HepG2 (cell line): ENCODE measurements around the gene ZNF484. TPM values are rescaled to one million over a fixed set of nuclear protein-coding genes. Genes with fewer than 3 reads are reported as not detected.
A peak's percentile ranks its signal among the peaks of the same experiment; 100 is the strongest.
"Not testable (repeated sequence)": the region's sequence is repeated elsewhere in the genome, so short reads cannot be mapped to it uniquely, and the experiment has no call there.

Experiments used
- ATAC-seq: fragments of 200-7000 bp; cut with Tn5 transposase; 3 replicates; pipeline ENCODE4 v1.9.1; 2020; ENCODE audit warnings: mild to moderate bottlenecking, moderate library complexity
- BruUV-seq: library from RNA; stranded (reverse); fragments of 400-500 nt; replicated peaks from 2 replicates; lab custom pipeline; 2021; lab: Mats Ljungman, UMichigan
- CTCF ChIA-PET: fragments of 300-600 bp; formaldehyde crosslinking; extraction: SDS; loops from one replicate; lab custom pipeline; 2021; ENCODE audit warnings: low total read pairs, inconsistent platforms, low intra/inter-chr PET ratio; lab: Yijun Ruan, JAX
- POLR2A ChIA-PET: fragments of 350-600 bp; sonication (Branson Sonifier 250); formaldehyde crosslinking; loops from one replicate; lab custom pipeline; 2020; ENCODE audit warnings: antibody characterized with exemption, inconsistent platforms; lab: Yijun Ruan, JAX
- DNase-seq: peaks from one replicate; pipeline ENCODE4 v3.0.0-alpha.2; 2015; ENCODE audit warnings: low spot score
- FAIRE-seq: peaks from 3 replicates; lab custom pipeline; 2011; peaks lifted over from hg19 to GRCh38; lab: Jason Lieb, UNC
- H2AFZ ChIP-seq: one replicate; pipeline ENCODE4 v1.6.1; 2011; ENCODE audit warnings: low read length, inconsistent platforms
- H3K27ac ChIP-seq: fragments of 300-600 bp; 3 replicates; pipeline ENCODE4 v1.8.0; 2011; ENCODE audit warnings: mixed run types, mild to moderate bottlenecking, mixed read lengths, low read length, inconsistent platforms; ENCODE audit not compliant: insufficient read depth; ENCODE audit errors: extremely low read length
- H3K27me3 ChIP-seq, 2 experiments: fragments of 200-600 bp in 1 of 2; 2 replicates in 1 of 2; 3 replicates in 1 of 2; pipeline versions ENCODE4 v1.6.0 to v1.8.0; 2011; ENCODE audit warnings: low read length in 2 of 2, mild to moderate bottlenecking in 2 of 2, moderate library complexity in 2 of 2, inconsistent platforms in 1 of 2; ENCODE audit not compliant: insufficient read depth in 2 of 2, control insufficient read depth in 1 of 2
- H3K36me3 ChIP-seq, 2 experiments: fragments of 200-600 bp in 1 of 2; replicated peaks in 1 of 2; 2 replicates in 1 of 2; 3 replicates in 1 of 2; pipeline versions ENCODE4 v1.5.1 to v1.8.0; 2011; ENCODE audit warnings: low read length in 2 of 2, inconsistent platforms in 1 of 2; ENCODE audit not compliant: insufficient read depth in 2 of 2, control insufficient read depth in 1 of 2
- H3K4me1 ChIP-seq: 2 replicates; pipeline ENCODE4 v1.5.1; 2012; ENCODE audit warnings: low read length, inconsistent platforms; ENCODE audit not compliant: insufficient read depth
- H3K4me2 ChIP-seq: 2 replicates; pipeline ENCODE4 v1.6.0; 2011; ENCODE audit warnings: low read depth, low read length, inconsistent platforms
- H3K4me3 ChIP-seq, 3 experiments: fragments of 200-600 bp in 1 of 3; sonication (generic), shearing (Covaris generic) in 1 of 3; replicated peaks in 1 of 3; 2 replicates each; pipeline ENCODE4 v1.5.1; 2011 to 2016; ENCODE audit warnings: low read length in 3 of 3, inconsistent platforms in 2 of 3, low read depth in 2 of 3, mild to moderate bottlenecking in 2 of 3, control low read depth in 1 of 3, mixed read lengths in 1 of 3; ENCODE audit not compliant: insufficient read depth in 1 of 3
- H3K79me2 ChIP-seq: one replicate; pipeline ENCODE4 v1.6.1; 2011; ENCODE audit warnings: low read length, inconsistent platforms; ENCODE audit not compliant: insufficient read depth
- H3K9ac ChIP-seq: 2 replicates; pipeline ENCODE4 v1.6.0; 2011; ENCODE audit warnings: mild to moderate bottlenecking, low read depth, low read length, inconsistent platforms; ENCODE audit not compliant: insufficient read depth
- H3K9me3 ChIP-seq: 2 replicates; pipeline ENCODE4 v1.5.1; 2012; ENCODE audit warnings: mild to moderate bottlenecking, low read length
- H4K20me1 ChIP-seq: 2 replicates; pipeline ENCODE4 v1.6.0; 2011; ENCODE audit warnings: inconsistent platforms, mild to moderate bottlenecking, low read length, moderate library complexity; ENCODE audit not compliant: insufficient read depth
- CCAR2 ChIP-seq: fragments of 200-400 bp; formaldehyde crosslinking; optimal IDR thresholded peaks from 2 replicates; pipeline ENCODE3; 2018; ENCODE audit warnings: low read depth, mild to moderate bottlenecking, low read length, moderate library complexity
- ELF3 ChIP-seq: IDR thresholded peaks from 2 replicates; pipeline ENCODE4 v1.6.1; 2016; ENCODE audit warnings: missing genetic modification reagents, missing compliant biosample characterization
- EZH2 ChIP-seq: conservative IDR thresholded peaks from 2 replicates; pipeline ENCODE4 v1.6.1; 2012; ENCODE audit warnings: mild to moderate bottlenecking, low read depth, low read length, moderate library complexity
- HNRNPK ChIP-seq: fragments of 200-400 bp; formaldehyde crosslinking; IDR thresholded peaks from 2 replicates; pipeline ENCODE4 v1.6.1; 2018; ENCODE audit warnings: low read length, low read depth, moderate library complexity, mild to moderate bottlenecking; ENCODE audit not compliant: poor library complexity, severe bottlenecking
- SETDB1 ChIP-seq: sonication (generic); formaldehyde crosslinking; IDR thresholded peaks from 2 replicates; pipeline ENCODE4 v1.5.1; 2020; ENCODE audit warnings: missing genetic modification reagents, mild to moderate bottlenecking, borderline replicate concordance
- ZFP41 ChIP-seq: sonication (generic); formaldehyde crosslinking; IDR thresholded peaks from 2 replicates; pipeline ENCODE4 v1.4.0; 2020; ENCODE audit warnings: mild to moderate bottlenecking, missing genetic modification reagents, borderline replicate concordance
- ZNF17 ChIP-seq: sonication (generic); formaldehyde crosslinking; IDR thresholded peaks from 2 replicates; pipeline ENCODE4 v1.5.0; 2020; ENCODE audit warnings: mild to moderate bottlenecking, missing genetic modification reagents
- ZNF264 ChIP-seq: sonication (generic); formaldehyde crosslinking; IDR thresholded peaks from 2 replicates; pipeline ENCODE4 v1.4.0; 2020; ENCODE audit warnings: missing genetic modification reagents
- ZNF879 ChIP-seq: sonication (generic); formaldehyde crosslinking; IDR thresholded peaks from 2 replicates; pipeline ENCODE4 v1.8.1; 2023; ENCODE audit warnings: missing genetic modification reagents
- WGBS: methylation state at CpG from one replicate; pipeline ENCODE4 v1.1.6; 2017; ENCODE audit warnings: low lambda C conversion rate; 5-methylcytosine and 5-hydroxymethylcytosine counted together
- in situ Hi-C: cut with HindIII; loops from 2 replicates; pipeline ENCODE4 v1.10.0; 2017; ENCODE audit warnings: low pct_unique_long_range_greater_than_20kb; ENCODE audit not compliant: extremely low pct_ligation_motif_present
- intact Hi-C: fragments of 100-400 bp; cut with micrococcal nuclease; formaldehyde crosslinking; loops from one replicate; pipeline ENCODE4 v1.10.0; 2022; ENCODE audit not compliant: unreplicated experiment
- polyA plus RNA-seq, 8 experiments: library from polyadenylated mRNA; depleted of rRNA in 3 of 8; stranded (reverse) in 7 of 8; unstranded in 1 of 8; fragments of >200 nt; fragmentation: Illumina TruSeq in 4 of 8; extraction: Trizol in 4 of 8; gene quantifications; 2 replicates each; pipeline versions ENCODE4 v1.2.1 to v1.2.3, GENCODE V29; 2011 to 2016; ENCODE audit warnings: low read depth in 4 of 8, missing spikeins in 1 of 8, mixed read lengths in 1 of 8; ENCODE audit not compliant: insufficient read depth in 1 of 8
- total RNA-seq, 5 experiments: library from RNA; depleted of rRNA; stranded (reverse); fragments of >200 nt; fragmentation: Illumina TruSeq; extraction: Trizol; gene quantifications; 2 replicates each; pipeline ENCODE4 v1.2.3, GENCODE V29; 2016; ENCODE audit warnings: low read depth in 1 of 5
- TF ChIP-seq, protein P1 (sequence below): sonication (generic); formaldehyde crosslinking; IDR thresholded peaks from 2 replicates; pipeline ENCODE4 v1.4.0; 2020; ENCODE audit warnings: missing genetic modification reagents
- TF ChIP-seq, protein P2 (sequence below): sonication (generic); formaldehyde crosslinking; IDR thresholded peaks from 2 replicates; pipeline ENCODE4 v1.4.0; 2020; ENCODE audit warnings: mild to moderate bottlenecking, missing genetic modification reagents
- TF ChIP-seq, protein P3 (sequence below): sonication (generic); formaldehyde crosslinking; IDR thresholded peaks from 2 replicates; pipeline ENCODE4 v1.8.0; 2022; ENCODE audit warnings: missing genetic modification reagents, mild to moderate bottlenecking, moderate library complexity, borderline replicate concordance

Gene ZNF484
- total and polyA plus RNA-seq, 2 of the 13 experiments (the other 11 are each of a cell fraction or from before 2014, with no cell fraction given), result 0.96 to 7.2 TPM

DNA sequence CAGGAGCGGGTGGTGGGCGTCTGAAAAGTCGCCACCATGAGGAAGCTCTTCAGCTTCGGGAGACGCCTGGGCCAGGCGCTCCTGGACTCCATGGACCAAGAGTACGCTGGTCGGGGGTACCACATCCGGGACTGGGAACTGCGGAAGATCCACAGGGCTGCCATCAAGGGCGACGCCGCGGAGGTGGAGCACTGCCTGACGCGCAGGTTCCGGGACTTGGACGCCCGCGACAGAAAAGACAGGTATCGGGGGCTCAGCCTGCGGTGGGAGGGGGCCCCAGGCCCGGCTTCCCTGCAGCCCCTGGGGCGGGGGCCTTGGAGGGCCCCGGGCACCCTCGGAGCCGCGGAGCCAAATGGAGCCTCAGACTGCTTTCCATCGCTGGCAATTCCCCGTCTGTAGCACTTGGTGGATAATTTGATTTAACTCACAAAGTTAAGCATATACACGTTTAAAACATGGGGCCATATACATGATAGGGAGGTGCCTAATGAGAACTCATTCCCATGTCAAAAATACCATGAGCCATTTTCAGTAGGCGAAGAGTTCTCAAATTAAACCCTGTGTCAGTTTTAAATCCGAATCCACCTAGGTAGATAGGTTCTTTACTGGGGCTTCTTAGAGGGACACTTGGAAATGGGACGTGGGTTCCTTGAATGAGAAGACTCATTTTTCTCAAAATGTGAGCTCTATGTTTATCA, 68.1 kb downstream of the ZNF484 start:
- FAIRE-seq, CTCF ChIA-PET, H3K79me2 ChIP-seq, intact Hi-C loops, ATAC-seq, in situ Hi-C loops, H3K4me3 ChIP-seq, H3K36me3 ChIP-seq, BruUV-seq, H2AFZ ChIP-seq, POLR2A ChIA-PET, H3K4me1 ChIP-seq, H3K9me3 ChIP-seq, H3K4me2 ChIP-seq, H4K20me1 ChIP-seq, H3K27ac ChIP-seq, H3K9ac ChIP-seq, DNase-seq: not testable (repeated sequence)
- 59% methylated on average over 16 of the region's 34 CpGs for WGBS
- TF ChIP-seq HNRNPK, result peak; percentile 34
- H3K27me3 ChIP-seq, result peaks cover 7 to 49% of the 10 kb centered on the region in 2 experiments; a peak in 4 of 5 replicates

DNA sequence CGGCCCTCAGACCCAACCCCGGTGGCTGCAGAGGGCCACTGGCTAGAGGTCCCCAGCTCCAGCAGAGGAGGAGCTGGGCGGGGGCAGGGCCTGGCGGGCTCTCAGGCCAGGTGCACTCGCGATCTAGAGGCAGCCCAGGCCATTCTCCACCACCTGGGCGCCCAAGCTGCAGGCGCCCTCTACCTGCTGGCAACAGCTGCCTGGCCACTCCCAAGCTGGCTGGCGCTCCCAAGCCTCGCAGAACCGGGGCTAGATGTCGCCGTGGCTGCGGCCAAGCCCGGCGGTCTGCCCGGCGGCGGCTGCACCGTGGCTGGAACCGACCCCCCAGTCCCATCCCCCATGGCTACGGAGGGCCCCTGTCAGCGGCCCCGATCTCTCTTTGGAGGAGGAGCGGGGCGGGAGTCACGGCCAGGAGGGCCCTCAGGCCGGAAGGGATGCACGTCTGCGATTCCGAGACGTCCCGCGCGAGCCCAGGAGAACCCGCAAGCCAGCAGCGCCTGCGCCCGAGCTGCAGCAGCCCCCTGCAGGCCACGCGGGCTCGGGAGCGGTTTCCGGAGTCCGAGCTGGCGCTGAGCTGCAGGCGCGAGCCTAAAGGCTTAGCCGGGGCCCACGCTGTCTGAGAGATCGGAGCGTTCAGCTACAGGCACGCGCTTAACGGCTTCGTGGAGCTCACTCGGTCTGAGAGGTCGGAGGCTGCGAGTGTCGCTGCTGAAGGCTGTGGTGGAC, 68.9 kb downstream of the ZNF484 start:
- H2AFZ ChIP-seq, result no peak overlapping the region
- no peak overlapping the region for H3K27ac ChIP-seq
- FAIRE-seq (no peak), DNase-seq (peak; percentile 17), ATAC-seq (peak; percentile 83)
- no peaks in the 10 kb centered on the region for H3K36me3 ChIP-seq
- no peak overlapping the region for H3K9ac ChIP-seq
- no peaks in the 10 kb centered on the region for H3K9me3 ChIP-seq
- in situ Hi-C loops, result no loop called here
- no peaks in the 10 kb centered on the region for H4K20me1 ChIP-seq
- POLR2A ChIA-PET, result no interaction called here
- H3K4me3 ChIP-seq, result peak overlapping the region in 1 of 3 experiments; percentile 54; a peak in 1 of 6 replicates
- peaks cover 8% of the 10 kb centered on the region; the same call in 1 of the 2 replicates for H3K4me1 ChIP-seq
- H3K4me2 ChIP-seq, result peak overlapping the region; percentile 58
- intact Hi-C loops, result no loop called here
- WGBS, result 49% methylated on average over 12 of the region's 60 CpGs
- no TSS peak for BruUV-seq
- no peaks in the 10 kb centered on the region for H3K79me2 ChIP-seq
- H3K27me3 ChIP-seq, result peaks cover 7 to 52% of the 10 kb centered on the region in 2 experiments; a peak in 4 of 5 replicates
- CTCF ChIA-PET, result no interaction called here
- TF ChIP-seq ZNF264 (CRISPR knock-in tag) (no peak), ZNF879 (CRISPR knock-in tag) (no peak), ZNF17 (CRISPR knock-in tag) (no peak), EZH2 (no peak; the same call in 1 of the 2 replicates), ZFP41 (CRISPR knock-in tag) (0 out of 2 replicates have a peak, but pooled peaks have one; percentile 54), SETDB1 (CRISPR knock-in tag) (no peak), CCAR2 (no peak), ELF3 (CRISPR knock-in tag) (no peak)
- TF ChIP-seq, protein P1, sequence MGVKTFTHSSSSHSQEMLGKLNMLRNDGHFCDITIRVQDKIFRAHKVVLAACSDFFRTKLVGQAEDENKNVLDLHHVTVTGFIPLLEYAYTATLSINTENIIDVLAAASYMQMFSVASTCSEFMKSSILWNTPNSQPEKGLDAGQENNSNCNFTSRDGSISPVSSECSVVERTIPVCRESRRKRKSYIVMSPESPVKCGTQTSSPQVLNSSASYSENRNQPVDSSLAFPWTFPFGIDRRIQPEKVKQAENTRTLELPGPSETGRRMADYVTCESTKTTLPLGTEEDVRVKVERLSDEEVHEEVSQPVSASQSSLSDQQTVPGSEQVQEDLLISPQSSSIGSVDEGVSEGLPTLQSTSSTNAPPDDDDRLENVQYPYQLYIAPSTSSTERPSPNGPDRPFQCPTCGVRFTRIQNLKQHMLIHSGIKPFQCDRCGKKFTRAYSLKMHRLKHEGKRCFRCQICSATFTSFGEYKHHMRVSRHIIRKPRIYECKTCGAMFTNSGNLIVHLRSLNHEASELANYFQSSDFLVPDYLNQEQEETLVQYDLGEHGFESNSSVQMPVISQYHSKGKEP (CRISPR knock-in tag), result no peak
- TF ChIP-seq, protein P2, sequence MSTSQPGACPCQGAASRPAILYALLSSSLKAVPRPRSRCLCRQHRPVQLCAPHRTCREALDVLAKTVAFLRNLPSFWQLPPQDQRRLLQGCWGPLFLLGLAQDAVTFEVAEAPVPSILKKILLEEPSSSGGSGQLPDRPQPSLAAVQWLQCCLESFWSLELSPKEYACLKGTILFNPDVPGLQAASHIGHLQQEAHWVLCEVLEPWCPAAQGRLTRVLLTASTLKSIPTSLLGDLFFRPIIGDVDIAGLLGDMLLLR (CRISPR knock-in tag), result no peak
- TF ChIP-seq, protein P3, sequence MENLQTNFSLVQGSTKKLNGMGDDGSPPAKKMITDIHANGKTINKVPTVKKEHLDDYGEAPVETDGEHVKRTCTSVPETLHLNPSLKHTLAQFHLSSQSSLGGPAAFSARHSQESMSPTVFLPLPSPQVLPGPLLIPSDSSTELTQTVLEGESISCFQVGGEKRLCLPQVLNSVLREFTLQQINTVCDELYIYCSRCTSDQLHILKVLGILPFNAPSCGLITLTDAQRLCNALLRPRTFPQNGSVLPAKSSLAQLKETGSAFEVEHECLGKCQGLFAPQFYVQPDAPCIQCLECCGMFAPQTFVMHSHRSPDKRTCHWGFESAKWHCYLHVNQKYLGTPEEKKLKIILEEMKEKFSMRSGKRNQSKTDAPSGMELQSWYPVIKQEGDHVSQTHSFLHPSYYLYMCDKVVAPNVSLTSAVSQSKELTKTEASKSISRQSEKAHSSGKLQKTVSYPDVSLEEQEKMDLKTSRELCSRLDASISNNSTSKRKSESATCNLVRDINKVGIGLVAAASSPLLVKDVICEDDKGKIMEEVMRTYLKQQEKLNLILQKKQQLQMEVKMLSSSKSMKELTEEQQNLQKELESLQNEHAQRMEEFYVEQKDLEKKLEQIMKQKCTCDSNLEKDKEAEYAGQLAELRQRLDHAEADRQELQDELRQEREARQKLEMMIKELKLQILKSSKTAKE (CRISPR knock-in tag), result no peak
